A673 (cell line): Measurements from ENCODE around the gene SEMA6A. TPM values are rescaled to one million over a fixed set of nuclear protein-coding genes. Genes with fewer than 3 reads are reported as not detected.

ENCODE experiments used
- BruUV-seq: library from RNA; stranded (reverse); fragments of 400-500 nt; replicated peaks from 2 replicates; lab custom pipeline; 2021; lab: Mats Ljungman, UMichigan
- CTCF ChIA-PET: fragments of 300-600 bp; sonication (Branson Sonifier 250); formaldehyde crosslinking; loops from one replicate; lab custom pipeline; 2022; ENCODE audit warnings: antibody characterized with exemption; lab: Charles Lee
- POLR2A ChIA-PET: fragments of 300-600 bp; sonication (Branson Sonifier 250); formaldehyde crosslinking; loops from one replicate; lab custom pipeline; 2022; ENCODE audit warnings: antibody characterized with exemption; ENCODE audit not compliant: low non-redundant PET; lab: Charles Lee
- DNase-seq: peaks from one replicate; pipeline ENCODE4 v3.0.0-alpha.2; 2015; ENCODE audit warnings: low spot score
- H3K27ac ChIP-seq: fragments of 200-600 bp; sonication (generic); 2 replicates; pipeline ENCODE4 v1.5.1; 2016; ENCODE audit warnings: mixed run types, low read depth, mild to moderate bottlenecking, mixed read lengths, antibody characterized with exemption, low read length; ENCODE audit not compliant: poor library complexity, severe bottlenecking
- H3K27me3 ChIP-seq: fragments of 200-600 bp; sonication (generic); replicated peaks from 2 replicates; pipeline ENCODE4 v1.6.1; 2017; ENCODE audit warnings: mixed run types, low read depth, mild to moderate bottlenecking, mixed read lengths, antibody characterized with exemption, low read length; ENCODE audit not compliant: insufficient read depth, poor library complexity
- H3K36me3 ChIP-seq: fragments of 200-600 bp; sonication (generic); 2 replicates; pipeline ENCODE4 v1.6.1; 2016; ENCODE audit warnings: mixed run types, mild to moderate bottlenecking, mixed read lengths, antibody characterized with exemption, low read length; ENCODE audit not compliant: insufficient read depth, poor library complexity, severe bottlenecking
- H3K4me1 ChIP-seq: fragments of 200-600 bp; sonication (generic); 2 replicates; pipeline ENCODE4 v1.6.1; 2017; ENCODE audit warnings: mixed run types, mild to moderate bottlenecking, mixed read lengths, antibody characterized with exemption, low read length; ENCODE audit not compliant: insufficient read depth, poor library complexity, severe bottlenecking
- H3K4me3 ChIP-seq: fragments of 200-600 bp; sonication (generic); 2 replicates; pipeline ENCODE4 v1.5.1; 2016; ENCODE audit warnings: low read depth, mixed run types, mild to moderate bottlenecking, mixed read lengths, low read length; ENCODE audit not compliant: poor library complexity, severe bottlenecking
- H3K9me3 ChIP-seq: fragments of 200-600 bp; sonication (generic); 2 replicates; pipeline ENCODE4 v1.6.1; 2016; ENCODE audit warnings: mixed run types, low read depth, mild to moderate bottlenecking, mixed read lengths, antibody characterized with exemption, low read length; ENCODE audit not compliant: poor library complexity, severe bottlenecking
- CTCF ChIP-seq: fragments of 300-800, 200-600 bp; sonication (generic); conservative IDR thresholded peaks from 2 replicates; pipeline ENCODE4 v1.5.1; 2017; ENCODE audit warnings: low read depth, mild to moderate bottlenecking, antibody characterized with exemption, low read length, moderate library complexity, mixed read lengths
- EZH2 ChIP-seq: fragments of 200-600 bp; sonication (generic); IDR thresholded peaks from 2 replicates; pipeline ENCODE4 v1.6.1; 2017; ENCODE audit warnings: borderline replicate concordance, low read depth, mild to moderate bottlenecking, mixed read lengths, antibody characterized with exemption, low read length; ENCODE audit not compliant: poor library complexity, severe bottlenecking
- intact Hi-C: fragments of 100-400 bp; cut with micrococcal nuclease; formaldehyde crosslinking; loops from one replicate; pipeline ENCODE4 v1.10.0; 2022; ENCODE audit not compliant: unreplicated experiment
- total RNA-seq: library from RNA; stranded (reverse); gene quantifications from 2 replicates; pipeline ENCODE4 v1.2.3, GENCODE V29; 2021

SEMA6A gene
- total RNA-seq, 1 experiment from 2014 or later, result 10.6 TPM

GRCh38 chr5:116401576-116401975, 173.0 kb downstream of the SEMA6A start:
- no TSS peak for BruUV-seq
- no peak overlapping the region for H3K4me3 ChIP-seq
- H3K4me1 ChIP-seq, result no peaks in the 10 kb centered on the region
- H3K27ac ChIP-seq, result no peak overlapping the region
- H3K27me3 ChIP-seq, result no peaks in the 10 kb centered on the region
- CTCF ChIA-PET, result no interaction called here
- TF ChIP-seq EZH2 (no peak), CTCF (no peak)
- no peaks in the 10 kb centered on the region for H3K9me3 ChIP-seq
- intact Hi-C loops, result no loop called here
- POLR2A ChIA-PET, result no interaction called here
- no peak for DNase-seq
- no peaks in the 10 kb centered on the region for H3K36me3 ChIP-seq

GRCh38 chr5:116396476-116397099, 178.0 kb downstream of the SEMA6A start:
- Histone ChIP-seq H3K36me3 (no peaks in the 10 kb centered on the region), H3K27me3 (no peaks in the 10 kb centered on the region), H3K4me3 (no peak overlapping the region), H3K9me3 (no peaks in the 10 kb centered on the region), H3K27ac (no peak overlapping the region), H3K4me1 (no peaks in the 10 kb centered on the region)
- intact Hi-C loops, result no loop called here
- POLR2A ChIA-PET, result no interaction called here
- CTCF ChIA-PET, result no interaction called here
- no peak for TF ChIP-seq EZH2
- no peak for TF ChIP-seq CTCF
- BruUV-seq, result no TSS peak
- no peak for DNase-seq

- Histone ChIP-seq H3K4me1 (no peaks in the 10 kb centered on the region), H3K36me3 (no peaks in the 10 kb centered on the region), H3K27ac (no peak overlapping the region), H3K4me3 (no peak overlapping the region), H3K9me3 (no peaks in the 10 kb centered on the region), H3K27me3 (no peaks in the 10 kb centered on the region)
- intact Hi-C loops, result no loop called here
- ChIA-PET POLR2A (no interaction called here), CTCF (no interaction called here)
- no peak for TF ChIP-seq EZH2
- no peak for TF ChIP-seq CTCF
- DNase-seq, result no peak
- BruUV-seq, result no TSS peak
Observed at GRCh38 chr5:116395631-116396203, 178.9 kb downstream of the SEMA6A start.
